Jurkat, Clone E6-1 (cell line): ENCODE results near the gene HSF2BP.
"Not testable (repeated sequence)": the region's sequence is repeated elsewhere in the genome, so short reads cannot be mapped to it uniquely, and the experiment has no call there.

Experiments
- DNase-seq: peaks from one replicate; pipeline ENCODE4 v3.0.0-alpha.2; 2011; ENCODE audit warnings: low read depth, low spot score
- H3K4me3 ChIP-seq: 2 replicates; pipeline ENCODE4 v1.5.1; 2011; ENCODE audit warnings: mild to moderate bottlenecking, low read length, control low read depth, moderate library complexity

The HSF2BP gene

GRCh38 chr21:43689556-43690337 lies 30.5 kb upstream of the HSF2BP start:
- no peak overlapping the region for H3K4me3 ChIP-seq
- DNase-seq, result no peak

- no peak overlapping the region for H3K4me3 ChIP-seq
- DNase-seq, result no peak
Measured at GRCh38 chr21:43688906-43689305, 29.6 kb upstream of the HSF2BP start.

GRCh38 chr21:43687566-43688399 lies 28.5 kb upstream of the HSF2BP start:
- DNase-seq, result no peak

GRCh38 chr21:43686811-43687565 lies 27.7 kb upstream of the HSF2BP start:
- H3K4me3 ChIP-seq, result no peak overlapping the region
- DNase-seq, result no peak

More at GRCh38 chr21:43687566-43688399, 28.5 kb upstream of the HSF2BP start:
- no peak overlapping the region for H3K4me3 ChIP-seq

GRCh38 chr21:43684424-43684823 lies 25.1 kb upstream of the HSF2BP start:
- no peak for DNase-seq
- H3K4me3 ChIP-seq, result no peak overlapping the region

- no peak for DNase-seq
Measured at GRCh38 chr21:43681650-43682049, 22.4 kb upstream of the HSF2BP start.

GRCh38 chr21:43680421-43680820 lies 21.1 kb upstream of the HSF2BP start:
- not testable (repeated sequence) for H3K4me3 ChIP-seq

More at GRCh38 chr21:43681650-43682049, 22.4 kb upstream of the HSF2BP start:
- H3K4me3 ChIP-seq, result no peak overlapping the region

GRCh38 chr21:43679951-43680350 lies 20.7 kb upstream of the HSF2BP start:
- no peak overlapping the region for H3K4me3 ChIP-seq
- no peak for DNase-seq

More at GRCh38 chr21:43680421-43680820, 21.1 kb upstream of the HSF2BP start:
- DNase-seq, result not testable (repeated sequence)

GRCh38 chr21:43676391-43676790 lies 17.1 kb upstream of the HSF2BP start:
- no peak for DNase-seq
- H3K4me3 ChIP-seq, result no peak overlapping the region

- H3K4me3 ChIP-seq, result no peak overlapping the region
- no peak for DNase-seq
Measured at GRCh38 chr21:43675871-43676270, 16.6 kb upstream of the HSF2BP start.

- no peak for DNase-seq
- H3K4me3 ChIP-seq, result no peak overlapping the region
Measured at GRCh38 chr21:43669828-43670605, 10.7 kb upstream of the HSF2BP start.

GRCh38 chr21:43667191-43667904 lies 8.1 kb upstream of the HSF2BP start:
- no peak overlapping the region for H3K4me3 ChIP-seq
- no peak for DNase-seq

- H3K4me3 ChIP-seq, result no peak overlapping the region
- DNase-seq, result no peak
Measured at GRCh38 chr21:43665879-43666278, 6.6 kb upstream of the HSF2BP start.

- no peak for DNase-seq
- H3K4me3 ChIP-seq, result no peak overlapping the region
Measured at GRCh38 chr21:43664358-43664757, 5.1 kb upstream of the HSF2BP start.

- H3K4me3 ChIP-seq, result no peak overlapping the region
- no peak for DNase-seq
Measured at GRCh38 chr21:43663033-43663432, 3.7 kb upstream of the HSF2BP start.

- no peak for DNase-seq
- no peak overlapping the region for H3K4me3 ChIP-seq
Measured at GRCh38 chr21:43662286-43662685, 3.0 kb upstream of the HSF2BP start.

GRCh38 chr21:43658769-43659135 lies 536 bp downstream of the HSF2BP start:
- H3K4me3 ChIP-seq, result peak overlapping the region; percentile 50

GRCh38 chr21:43658088-43658741 lies 1.1 kb downstream of the HSF2BP start:
- no peak for DNase-seq
- H3K4me3 ChIP-seq, result no peak overlapping the region

More at GRCh38 chr21:43658769-43659135, 536 bp downstream of the HSF2BP start:
- DNase-seq, result no peak
